GM12878 (cell line): Measurements from ENCODE around the gene CARD16. TPM values are rescaled to one million over a fixed set of nuclear protein-coding genes. Genes with fewer than 3 reads are reported as not detected.

ENCODE experiments used
- ATAC-seq: fragments of 200-7000 bp; cut with Tn5 transposase; 3 replicates; pipeline ENCODE4 v1.9.1; 2020; ENCODE audit warnings: mild to moderate bottlenecking, moderate library complexity
- BruUV-seq: library from RNA; stranded (reverse); fragments of 400-500 nt; replicated peaks from 2 replicates; lab custom pipeline; 2021; lab: Mats Ljungman, UMichigan
- CTCF ChIA-PET: fragments of 300-600 bp; sonication (Branson Sonifier 250); formaldehyde crosslinking; extraction: SDS; loops from one replicate; lab custom pipeline; 2021; ENCODE audit warnings: inconsistent platforms; lab: Yijun Ruan, JAX
- POLR2A ChIA-PET: fragments of 350-600 bp; formaldehyde crosslinking; extraction: SDS; loops from one replicate; lab custom pipeline; 2021; ENCODE audit warnings: inconsistent platforms; lab: Charles Lee
- RAD21 ChIA-PET: fragments of 300-600 bp; sonication (Branson Sonifier 250); formaldehyde crosslinking; loops from one replicate; lab custom pipeline; 2023; ENCODE audit warnings: antibody characterized with exemption; ENCODE audit not compliant: unreplicated experiment; lab: Charles Lee
- SMC1A ChIA-PET: fragments of 300-600 bp; sonication (Branson Sonifier 250); formaldehyde crosslinking; loops from one replicate; lab custom pipeline; 2023; ENCODE audit not compliant: unreplicated experiment, uncharacterized antibody; lab: Charles Lee
- DNase-seq: peaks from one replicate; pipeline ENCODE4 v3.0.0-alpha.2; 2011; ENCODE audit warnings: low read depth, low spot score
- FAIRE-seq: peaks from 3 replicates; lab custom pipeline; 2011; peaks lifted over from hg19 to GRCh38; lab: Jason Lieb, UNC
- H2AFZ ChIP-seq: 2 replicates; pipeline ENCODE4 v1.6.0; 2011; ENCODE audit warnings: low read depth, low read length, control low read depth; ENCODE audit not compliant: control insufficient read depth
- H3K27ac ChIP-seq: 2 replicates; pipeline ENCODE4 v1.5.1; 2011; ENCODE audit warnings: control low read depth; ENCODE audit not compliant: control insufficient read depth, insufficient read depth
- H3K27me3 ChIP-seq, 2 experiments: replicated peaks in 1 of 2; 2 replicates each; pipeline versions ENCODE4 v1.6.0 to v1.6.1; 2011; ENCODE audit warnings: low read length in 1 of 2; ENCODE audit not compliant: control insufficient read depth in 2 of 2, insufficient read depth in 2 of 2
- H3K36me3 ChIP-seq, 2 experiments: 2 replicates each; pipeline ENCODE4 v1.5.1; 2011; ENCODE audit warnings: low read length in 1 of 2; ENCODE audit not compliant: control insufficient read depth in 2 of 2, insufficient read depth in 2 of 2
- H3K4me1 ChIP-seq: 2 replicates; pipeline ENCODE4 v1.6.1; 2011; ENCODE audit warnings: mild to moderate bottlenecking, low read length, moderate library complexity, mixed read lengths; ENCODE audit not compliant: control insufficient read depth, insufficient read depth
- H3K4me2 ChIP-seq: 2 replicates; pipeline ENCODE4 v1.6.0; 2011; ENCODE audit warnings: control low read depth; ENCODE audit not compliant: control insufficient read depth, insufficient read depth
- H3K4me3 ChIP-seq: fragments of 200-600 bp; sonication (generic); 2 replicates; pipeline ENCODE4 v1.5.1; 2016
- H3K79me2 ChIP-seq: 2 replicates; pipeline ENCODE4 v1.6.0; 2011; ENCODE audit warnings: low read length; ENCODE audit not compliant: control insufficient read depth, insufficient read depth
- H3K9ac ChIP-seq: 2 replicates; pipeline ENCODE4 v1.8.0; 2011; ENCODE audit warnings: low read length, control low read depth, mixed read lengths; ENCODE audit not compliant: control insufficient read depth, insufficient read depth
- H3K9me3 ChIP-seq: replicated peaks from 3 replicates; pipeline ENCODE4 v1.5.1; 2011; ENCODE audit warnings: mild to moderate bottlenecking, low read length; ENCODE audit not compliant: control insufficient read depth, insufficient read depth
- H4K20me1 ChIP-seq: 2 replicates; pipeline ENCODE4 v1.6.0; 2011; ENCODE audit not compliant: control insufficient read depth, insufficient read depth
- CREB1 ChIP-seq: IDR thresholded peaks from 2 replicates; pipeline ENCODE4 v1.6.1; 2012; ENCODE audit warnings: low read depth, mild to moderate bottlenecking, inconsistent platforms
- EZH2 ChIP-seq: IDR thresholded peaks from 2 replicates; pipeline ENCODE4 v1.6.1; 2012; ENCODE audit warnings: low read depth, mild to moderate bottlenecking, control low read depth, inconsistent platforms, low read length, borderline replicate concordance; ENCODE audit not compliant: control insufficient read depth
- FOXM1 ChIP-seq: IDR thresholded peaks from 2 replicates; pipeline ENCODE4 v1.6.1; 2012; ENCODE audit warnings: low read depth, mild to moderate bottlenecking, inconsistent platforms, low read length, moderate library complexity
- IKZF1 ChIP-seq: fragments of 450-650 bp; conservative IDR thresholded peaks from 2 replicates; pipeline ENCODE4 v1.6.1; 2017; ENCODE audit warnings: antibody characterized with exemption, mild to moderate bottlenecking
- LARP7 ChIP-seq: fragments of 450-650 bp; IDR thresholded peaks from 2 replicates; pipeline ENCODE4 v1.6.1; 2017; ENCODE audit warnings: mild to moderate bottlenecking
- MYB ChIP-seq: fragments of 150-350 bp; IDR thresholded peaks from 2 replicates; pipeline ENCODE4 v1.6.1; 2014; ENCODE audit warnings: mild to moderate bottlenecking, low read depth, low read length, borderline replicate concordance
- POLR2A ChIP-seq: IDR thresholded peaks from 2 replicates; pipeline ENCODE4 v1.6.1; 2011; ENCODE audit warnings: low read depth, mild to moderate bottlenecking, low read length
- TARDBP ChIP-seq: IDR thresholded peaks from 2 replicates; pipeline ENCODE4 v1.6.1; 2016; ENCODE audit warnings: borderline replicate concordance
- WGBS: methylation state at CpG from one replicate; pipeline ENCODE4 v1.1.6; 2016; ENCODE audit warnings: low lambda C conversion rate; ENCODE audit not compliant: insufficient replicate concordance, insufficient coverage; ENCODE audit errors: missing lambda C conversion rate; 5-methylcytosine and 5-hydroxymethylcytosine counted together
- in situ Hi-C: fragments of 300-500 bp; cut with MboI; formaldehyde crosslinking; loops from 9 replicates; pipeline ENCODE4 v1.14.3; 2018; ENCODE audit warnings: mixed read lengths
- intact Hi-C: fragments of 100-400 bp; cut with micrococcal nuclease; formaldehyde crosslinking; loops from one replicate; pipeline ENCODE4 v1.14.2; 2022; ENCODE audit not compliant: unreplicated experiment
- polyA plus RNA-seq, 11 experiments: library from polyadenylated mRNA; depleted of rRNA in 4 of 11; unstranded in 6 of 11; stranded (reverse) in 5 of 11; fragments of >200 nt; fragmentation: Nextera tagmentation in 4 of 11; fragmentation: Illumina TruSeq in 1 of 11; extraction: Ambion mirVana in 4 of 11; extraction: Trizol in 1 of 11; gene quantifications; 1 replicate in 1 of 11; 2 replicates in 10 of 11; pipeline versions ENCODE4 v1.2.1 to v1.2.3, GENCODE V29; 2011 to 2016; ENCODE audit warnings: inconsistent platforms in 2 of 11, missing spikeins in 2 of 11, low read depth in 1 of 11
- total RNA-seq, 4 experiments: library from RNA; depleted of rRNA in 3 of 4; stranded (reverse); fragments of >200 nt in 3 of 4; fragmentation: Illumina TruSeq in 1 of 4; extraction: Trizol in 1 of 4; gene quantifications; 2 replicates each; pipeline versions ENCODE4 v1.2.1 to v1.2.3, GENCODE V29; 2013 to 2021

The CARD16 gene
- total and polyA plus RNA-seq, 10 of the 15 experiments (the other 5 are each of a cell fraction or from before 2014, with no cell fraction given): 11.8 to 76.3 (median 25.9) TPM

- intact Hi-C loops: no loop called here
- ChIA-PET SMC1A (no interaction called here), CTCF (interaction anchor here (0.9 kb wide), 1 partner anchor 9 kb away, joined by 3 read pairs; no protein-coding TSS in a partner anchor), POLR2A (no interaction called here), RAD21 (no interaction called here)
- H3K4me3 ChIP-seq: no peak overlapping the region
- H3K9ac ChIP-seq: no peak overlapping the region
- no peaks in the 10 kb centered on the region for H3K79me2 ChIP-seq
- no peaks in the 10 kb centered on the region for H3K4me1 ChIP-seq
- H3K4me2 ChIP-seq: no peak overlapping the region
- H4K20me1 ChIP-seq: no peaks in the 10 kb centered on the region
- in situ Hi-C loops: no loop called here
- no peak overlapping the region for H3K27ac ChIP-seq
- no peaks in the 10 kb centered on the region; a peak in 1 of 4 replicates for H3K27me3 ChIP-seq
- H2AFZ ChIP-seq: no peak overlapping the region
- TF ChIP-seq MYB (no peak), LARP7 (no peak), FOXM1 (no peak), EZH2 (no peak), IKZF1 (no peak), CREB1 (no peak), TARDBP (no peak), POLR2A (no peak)
- no peak for FAIRE-seq
- no peak for ATAC-seq
- H3K36me3 ChIP-seq: no peaks in the 10 kb centered on the region
- no peaks in the 10 kb centered on the region for H3K9me3 ChIP-seq
- no TSS peak for BruUV-seq
- no peak for DNase-seq
- 12% methylated on average over 4 of the region's 4 CpGs for WGBS
Observed at GRCh38 chr11:104991994-104992393, 53.1 kb downstream of the CARD16 start.

Other genes starting within 250 kb of the CARD16 start
- gene CASP12, start 146.9 kb downstream of the CARD16 start, total RNA-seq (2014; rRNA removed): not detected in 2 replicates
- gene CASP12, start 146.9 kb downstream of the CARD16 start, total RNA-seq (2014; rRNA removed; fragmentation: Illumina TruSeq; extraction: Trizol): not detected in 2 replicates
- gene CASP12, start 146.9 kb downstream of the CARD16 start, total RNA-seq (2021): not detected in 2 replicates
- gene CASP12, start 146.9 kb downstream of the CARD16 start, polyA plus RNA-seq (2011; rRNA removed): 0.10 TPM in 1 of 2 replicates, not detected in the other
- gene CASP12, start 146.9 kb downstream of the CARD16 start, polyA plus RNA-seq (2014; fragmentation: Illumina TruSeq; extraction: Trizol): not detected in 2 replicates
- gene CASP12, start 146.9 kb downstream of the CARD16 start, polyA plus RNA-seq (2014; fragmentation: Nextera tagmentation; extraction: Ambion mirVana): under 1 TPM in 1 of 2 experiments, not detected in 1; 0.14 TPM
- not detected in 2 replicates for gene CASP12, start 146.9 kb downstream of the CARD16 start, polyA plus RNA-seq (2014; rRNA removed)
- not detected for gene CASP12, start 146.9 kb downstream of the CARD16 start, polyA plus RNA-seq (2016; fragmentation: Nextera tagmentation; extraction: Ambion mirVana)
- gene CASP4, start 76.8 kb downstream of the CARD16 start, total RNA-seq (2014; rRNA removed): 50.7 and 57.1 TPM in 2 replicates
- 75.7 and 80.1 TPM in 2 replicates for gene CASP4, start 76.8 kb downstream of the CARD16 start, total RNA-seq (2014; rRNA removed; fragmentation: Illumina TruSeq; extraction: Trizol)
- 37.1 and 41.9 TPM in 2 replicates for gene CASP4, start 76.8 kb downstream of the CARD16 start, total RNA-seq (2021)
- 85.7 and 96.8 TPM in 2 replicates for gene CASP4, start 76.8 kb downstream of the CARD16 start, polyA plus RNA-seq (2011; rRNA removed)
- 113 and 130 TPM in 2 replicates for gene CASP4, start 76.8 kb downstream of the CARD16 start, polyA plus RNA-seq (2014; fragmentation: Illumina TruSeq; extraction: Trizol)
- gene CASP4, start 76.8 kb downstream of the CARD16 start, polyA plus RNA-seq (2014; fragmentation: Nextera tagmentation; extraction: Ambion mirVana): 10 to 100 TPM; 48.9 to 59.6 TPM
- gene CASP4, start 76.8 kb downstream of the CARD16 start, polyA plus RNA-seq (2014; rRNA removed): 47.5 and 49.3 TPM in 2 replicates
- gene CASP4, start 76.8 kb downstream of the CARD16 start, polyA plus RNA-seq (2016; fragmentation: Nextera tagmentation; extraction: Ambion mirVana): 10 to 100 TPM; 25.3 to 26.6 TPM
- not detected in 2 replicates for gene CASP5, start 22.2 kb downstream of the CARD16 start, total RNA-seq (2014; rRNA removed)
- not detected in 2 replicates for gene CASP5, start 22.2 kb downstream of the CARD16 start, total RNA-seq (2014; rRNA removed; fragmentation: Illumina TruSeq; extraction: Trizol)
- not detected in 2 replicates for gene CASP5, start 22.2 kb downstream of the CARD16 start, total RNA-seq (2021)
- gene CASP5, start 22.2 kb downstream of the CARD16 start, polyA plus RNA-seq (2011; rRNA removed): not detected in 2 replicates
- gene CASP5, start 22.2 kb downstream of the CARD16 start, polyA plus RNA-seq (2014; fragmentation: Illumina TruSeq; extraction: Trizol): not detected in 2 replicates
- gene CASP5, start 22.2 kb downstream of the CARD16 start, polyA plus RNA-seq (2014; fragmentation: Nextera tagmentation; extraction: Ambion mirVana): not detected
- not detected in 2 replicates for gene CASP5, start 22.2 kb downstream of the CARD16 start, polyA plus RNA-seq (2014; rRNA removed)
- gene CASP5, start 22.2 kb downstream of the CARD16 start, polyA plus RNA-seq (2016; fragmentation: Nextera tagmentation; extraction: Ambion mirVana): not detected
- gene CASP1, start 10.2 kb downstream of the CARD16 start, total RNA-seq (2014; rRNA removed): 9.0 and 12.9 TPM in 2 replicates
- 12.0 and 12.5 TPM in 2 replicates for gene CASP1, start 10.2 kb downstream of the CARD16 start, total RNA-seq (2014; rRNA removed; fragmentation: Illumina TruSeq; extraction: Trizol)
- gene CASP1, start 10.2 kb downstream of the CARD16 start, total RNA-seq (2021): 11.1 and 12.9 TPM in 2 replicates
- 39.7 and 54.2 TPM in 2 replicates for gene CASP1, start 10.2 kb downstream of the CARD16 start, polyA plus RNA-seq (2011; rRNA removed)
- 14.7 and 17.8 TPM in 2 replicates for gene CASP1, start 10.2 kb downstream of the CARD16 start, polyA plus RNA-seq (2014; fragmentation: Illumina TruSeq; extraction: Trizol)
- gene CASP1, start 10.2 kb downstream of the CARD16 start, polyA plus RNA-seq (2014; fragmentation: Nextera tagmentation; extraction: Ambion mirVana): 10 to 100 TPM; 23.4 to 27.2 TPM
- gene CASP1, start 10.2 kb downstream of the CARD16 start, polyA plus RNA-seq (2014; rRNA removed): 13.9 and 18.0 TPM in 2 replicates
- 10 to 100 TPM; 16.9 to 17.3 TPM for gene CASP1, start 10.2 kb downstream of the CARD16 start, polyA plus RNA-seq (2016; fragmentation: Nextera tagmentation; extraction: Ambion mirVana)
- not detected in 2 replicates for gene CARD18, start 94.4 kb upstream of the CARD16 start, total RNA-seq (2014; rRNA removed)
- gene CARD18, start 94.4 kb upstream of the CARD16 start, total RNA-seq (2014; rRNA removed; fragmentation: Illumina TruSeq; extraction: Trizol): not detected in 2 replicates
- gene CARD18, start 94.4 kb upstream of the CARD16 start, total RNA-seq (2021): not detected in 2 replicates
- gene CARD18, start 94.4 kb upstream of the CARD16 start, polyA plus RNA-seq (2011; rRNA removed): not detected in 2 replicates
- gene CARD18, start 94.4 kb upstream of the CARD16 start, polyA plus RNA-seq (2014; fragmentation: Illumina TruSeq; extraction: Trizol): not detected in 2 replicates
- not detected for gene CARD18, start 94.4 kb upstream of the CARD16 start, polyA plus RNA-seq (2014; fragmentation: Nextera tagmentation; extraction: Ambion mirVana)
- not detected in 2 replicates for gene CARD18, start 94.4 kb upstream of the CARD16 start, polyA plus RNA-seq (2014; rRNA removed)
- gene CARD18, start 94.4 kb upstream of the CARD16 start, polyA plus RNA-seq (2016; fragmentation: Nextera tagmentation; extraction: Ambion mirVana): not detected